GM12865 (cell line): ENCODE measurements around the gene HM13.
"Not testable (repeated sequence)": the region's sequence is repeated elsewhere in the genome, so short reads cannot be mapped to it uniquely, and the experiment has no call there.

Source experiments
- DNase-seq: peaks from one replicate; pipeline ENCODE4 v3.0.0; 2010; ENCODE audit warnings: low read depth
- H3K4me3 ChIP-seq: 2 replicates; pipeline ENCODE4 v1.5.1; 2011; ENCODE audit warnings: mild to moderate bottlenecking, low read depth, low read length, control low read depth
- TF ChIP-seq, protein P1 (sequence below): IDR thresholded peaks from 2 replicates; pipeline ENCODE4 v1.5.1; 2011; ENCODE audit warnings: low read length, control low read depth, low read depth, inconsistent platforms; ENCODE audit not compliant: insufficient read depth; ENCODE audit errors: missing control alignments

The HM13 gene

GRCh38 chr20:31536575-31536974, 22.3 kb downstream of the HM13 start:
- no peak overlapping the region for H3K4me3 ChIP-seq

DNA sequence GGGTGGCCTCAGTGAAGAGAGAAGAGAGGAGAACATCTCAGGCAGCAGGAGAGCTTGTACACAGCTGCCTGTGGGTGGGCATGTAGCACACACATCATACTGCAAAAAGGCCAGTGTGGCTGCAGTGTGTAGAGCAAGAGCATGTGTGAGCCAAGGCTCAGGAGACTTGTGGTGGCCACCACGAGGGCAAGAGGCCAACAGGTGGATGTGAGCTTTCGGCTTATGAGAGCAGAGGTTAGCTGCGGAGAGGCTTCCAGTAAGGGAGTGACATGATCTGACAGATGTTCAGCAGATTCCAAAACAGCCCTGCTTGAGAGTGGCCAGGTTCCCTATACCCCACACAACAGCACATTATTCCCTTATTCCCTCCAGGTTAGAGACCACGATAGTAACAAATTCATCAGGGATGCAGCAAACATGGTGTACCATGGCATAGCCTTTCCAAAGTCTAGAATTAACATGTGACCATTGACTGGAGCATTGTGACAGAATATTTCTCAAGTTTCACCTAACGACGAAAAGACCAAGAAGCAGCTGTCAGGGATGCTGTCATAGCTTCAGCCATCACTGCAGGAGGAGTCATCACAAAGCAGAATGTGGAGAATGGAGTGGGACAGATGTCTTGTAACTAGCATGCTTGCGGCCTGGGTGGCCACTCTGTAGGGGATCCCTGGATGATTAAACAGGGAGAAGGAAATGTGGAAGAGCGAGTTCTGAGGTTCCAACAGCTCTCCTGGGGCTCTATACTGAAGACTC, 23.1 kb downstream of the HM13 start:
- no peak overlapping the region for H3K4me3 ChIP-seq
- TF ChIP-seq, protein P1, sequence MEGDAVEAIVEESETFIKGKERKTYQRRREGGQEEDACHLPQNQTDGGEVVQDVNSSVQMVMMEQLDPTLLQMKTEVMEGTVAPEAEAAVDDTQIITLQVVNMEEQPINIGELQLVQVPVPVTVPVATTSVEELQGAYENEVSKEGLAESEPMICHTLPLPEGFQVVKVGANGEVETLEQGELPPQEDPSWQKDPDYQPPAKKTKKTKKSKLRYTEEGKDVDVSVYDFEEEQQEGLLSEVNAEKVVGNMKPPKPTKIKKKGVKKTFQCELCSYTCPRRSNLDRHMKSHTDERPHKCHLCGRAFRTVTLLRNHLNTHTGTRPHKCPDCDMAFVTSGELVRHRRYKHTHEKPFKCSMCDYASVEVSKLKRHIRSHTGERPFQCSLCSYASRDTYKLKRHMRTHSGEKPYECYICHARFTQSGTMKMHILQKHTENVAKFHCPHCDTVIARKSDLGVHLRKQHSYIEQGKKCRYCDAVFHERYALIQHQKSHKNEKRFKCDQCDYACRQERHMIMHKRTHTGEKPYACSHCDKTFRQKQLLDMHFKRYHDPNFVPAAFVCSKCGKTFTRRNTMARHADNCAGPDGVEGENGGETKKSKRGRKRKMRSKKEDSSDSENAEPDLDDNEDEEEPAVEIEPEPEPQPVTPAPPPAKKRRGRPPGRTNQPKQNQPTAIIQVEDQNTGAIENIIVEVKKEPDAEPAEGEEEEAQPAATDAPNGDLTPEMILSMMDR = no peak
- no peak for DNase-seq

More at GRCh38 chr20:31536575-31536974, 22.3 kb downstream of the HM13 start:
- DNase-seq = no peak
- TF ChIP-seq, protein P1 = no peak

DNA sequence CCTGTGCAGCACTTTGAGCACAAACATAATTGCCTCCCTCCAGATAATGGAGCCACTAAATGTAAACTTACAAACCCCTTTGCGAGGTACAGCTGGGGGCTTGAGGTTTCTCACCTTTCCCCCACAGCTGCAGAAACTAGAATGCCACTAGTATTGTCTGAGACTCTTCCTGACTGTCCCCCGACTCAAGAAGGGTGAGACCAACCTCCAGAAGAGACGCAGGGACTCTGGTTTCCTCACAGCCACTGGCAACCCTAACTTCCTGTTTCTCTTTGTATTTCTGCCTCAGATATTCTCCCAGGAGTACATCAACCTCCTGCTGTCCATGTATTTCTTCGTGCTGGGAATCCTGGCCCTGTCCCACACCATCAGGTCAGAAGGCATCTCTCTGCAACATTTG, 23.6 kb downstream of the HM13 start:
- DNase-seq = no peak
- no peak overlapping the region for H3K4me3 ChIP-seq
- TF ChIP-seq, protein P1 = no peak

- no peak overlapping the region for H3K4me3 ChIP-seq
- TF ChIP-seq, protein P1 = no peak
- no peak for DNase-seq
Observed at GRCh38 chr20:31538326-31538725, 24.1 kb downstream of the HM13 start.

DNA sequence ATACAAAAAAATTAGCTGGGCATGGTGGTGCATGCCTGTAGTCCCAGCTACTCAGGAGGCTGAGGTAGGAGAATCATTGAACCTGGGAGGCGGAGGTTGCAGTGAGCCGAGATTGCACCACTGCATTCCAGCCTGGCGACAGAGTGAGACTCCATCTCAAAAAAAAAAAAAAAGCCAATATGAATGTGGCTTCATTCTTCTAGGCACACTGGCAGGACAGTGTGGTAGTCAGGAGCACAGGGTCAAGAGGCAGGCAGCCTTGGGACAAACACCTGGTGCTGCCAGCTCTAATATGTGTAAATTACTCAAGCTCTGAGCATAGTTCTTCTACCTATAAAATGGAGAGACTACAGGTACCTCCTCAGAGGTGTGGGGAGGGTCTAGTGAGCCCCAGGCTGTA, 25.4 kb downstream of the HM13 start:
- DNase-seq, H3K4me3 ChIP-seq: not testable (repeated sequence)

DNA sequence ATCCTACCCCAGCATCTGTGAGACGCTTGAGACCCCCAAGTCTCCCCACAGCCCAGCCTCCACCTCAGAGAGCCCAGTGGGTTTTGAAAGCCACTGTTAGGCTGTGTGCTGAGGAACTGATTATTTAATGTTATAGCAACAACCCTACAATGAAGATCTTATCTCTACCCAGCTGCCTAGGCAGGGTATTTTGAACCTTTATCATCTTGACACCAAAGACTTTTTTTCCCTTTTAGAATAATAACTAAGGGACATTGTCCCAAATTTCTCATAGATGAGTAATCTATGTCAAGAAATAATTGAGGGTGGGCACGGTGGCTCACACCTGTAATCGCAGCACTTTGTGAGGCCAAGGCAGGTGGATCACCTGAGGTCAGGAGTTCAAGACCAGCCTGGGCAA, 26.2 kb downstream of the HM13 start:
- TF ChIP-seq, protein P1 = no peak
- DNase-seq = no peak
- H3K4me3 ChIP-seq = no peak overlapping the region

DNA sequence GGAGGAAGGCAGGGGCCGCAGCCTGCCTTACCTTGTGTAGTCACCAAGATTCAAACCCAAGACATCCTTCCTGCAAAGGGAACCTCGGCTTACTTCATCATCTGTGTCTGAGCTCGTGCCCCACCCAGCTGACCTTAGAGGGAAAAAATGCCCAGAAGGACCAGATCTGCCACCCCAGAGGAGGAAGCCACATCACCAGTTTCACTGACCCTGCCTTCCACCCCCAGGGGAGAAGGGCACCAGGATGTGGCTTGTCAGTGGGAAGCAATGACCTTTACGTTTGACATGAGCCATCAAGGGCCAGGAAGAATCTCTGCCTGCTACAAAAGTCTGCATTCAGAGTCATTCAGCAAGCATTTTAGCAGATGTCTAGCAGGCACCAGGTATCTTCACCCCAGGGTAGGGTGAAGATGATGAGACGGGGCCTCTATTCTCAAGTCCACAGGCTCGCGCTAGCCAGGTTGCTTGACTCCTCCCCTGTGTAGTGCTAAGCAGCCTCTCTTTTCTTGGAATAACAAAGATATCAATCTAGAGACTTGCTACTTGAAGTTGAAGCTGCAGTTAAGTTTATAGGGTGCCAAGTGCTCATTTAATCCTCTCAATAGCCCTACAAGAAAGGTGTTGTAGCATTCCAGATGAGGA, 28.1 kb downstream of the HM13 start:
- no peak overlapping the region for H3K4me3 ChIP-seq
- TF ChIP-seq, protein P1 = no peak
- DNase-seq = no peak
